Tibial nerve (tissue), 3 donors: Measurements from ENCODE around the gene TMEM132C.

ENCODE experiments used
- CTCF ChIP-seq, 5 experiments: fragments of 200-600 bp in 3 of 5; fragments of 450-650 bp in 2 of 5; sonication (generic) in 3 of 5; IDR thresholded peaks; one replicate each; pipeline ENCODE4 v1.5.1; 2016 to 2019; ENCODE audit warnings: antibody characterized with exemption in 5 of 5, mild to moderate bottlenecking in 3 of 5, moderate library complexity in 2 of 5
- POLR2A ChIP-seq, 2 donors: fragments of 450-650 bp; IDR thresholded peaks; one replicate each; pipeline ENCODE4 v1.6.1; 2017; ENCODE audit warnings: antibody characterized with exemption in 2 of 2, mild to moderate bottlenecking in 2 of 2, moderate library complexity in 2 of 2

GRCh38 chr12:128708789-128709188 is 441.8 kb downstream of the TMEM132C start:
- TF ChIP-seq POLR2A (IDR thresholded peaks at IDR 0.05) (no peak), CTCF (IDR thresholded peaks at IDR 0.05) (no peak)
